Ovary (tissue), 9 donors: ENCODE measurements around the gene PGAP3. TPM values are rescaled to one million over a fixed set of nuclear protein-coding genes. Genes with fewer than 3 reads are reported as not detected.
"Not testable (repeated sequence)": the region's sequence is repeated elsewhere in the genome, so short reads cannot be mapped to it uniquely, and the experiment has no call there.

Experiments used
- DNase-seq, 5 donors: peaks; one replicate each; pipeline ENCODE4 v3.0.0-alpha.2; 2019 to 2020
- H3K27ac ChIP-seq, 2 donors: fragments of 200-600 bp; one replicate each; pipeline versions ENCODE4 v1.5.1 to v1.8.0; 2019 to 2022
- H3K27me3 ChIP-seq: fragments of 200-600 bp; one replicate; pipeline ENCODE4 v1.8.0; 2022
- H3K36me3 ChIP-seq: fragments of 200-600 bp; sonication (generic); one replicate; pipeline ENCODE4 v1.5.1; 2019
- H3K4me1 ChIP-seq: one replicate; pipeline ENCODE4 v1.8.1; 2013; ENCODE audit warnings: mild to moderate bottlenecking, moderate library complexity; ENCODE audit not compliant: insufficient read depth
- H3K4me3 ChIP-seq: fragments of 200-600 bp; sonication (generic); one replicate; pipeline ENCODE4 v1.5.1; 2017
- H3K9me3 ChIP-seq, 2 donors: fragments of 200-600 bp in 1 of 2; sonication (generic) in 1 of 2; one replicate each; pipeline versions ENCODE4 v1.5.1 to v1.8.1; 2013 to 2019; ENCODE audit warnings: mild to moderate bottlenecking in 1 of 2, moderate library complexity in 1 of 2
- EP300 ChIP-seq: sonication (generic); formaldehyde crosslinking; IDR thresholded peaks from one replicate; pipeline ENCODE4 v1.6.1; 2017; ENCODE audit warnings: antibody characterized with exemption
- POLR2A ChIP-seq: fragments of 450-650 bp; IDR thresholded peaks from one replicate; pipeline ENCODE4 v1.6.1; 2017; ENCODE audit warnings: antibody characterized with exemption, mild to moderate bottlenecking, moderate library complexity
- WGBS, 3 donors: extraction: QIAGEN DNeasy Blood & Tissue Kit in 1 of 3; methylation state at CpG; one replicate each; pipeline versions ENCODE4 v1.1.5 to v1.1.7; 2013 to 2017; 5-methylcytosine and 5-hydroxymethylcytosine counted together
- intact Hi-C, 4 donors: fragments of 100-400 bp; cut with DNase I; formaldehyde crosslinking; loops; one replicate each; pipeline versions ENCODE4 v1.11.0 to v1.15.1; 2022 to 2023
- polyA plus RNA-seq, 2 donors: library from polyadenylated mRNA; stranded (reverse); fragments of 200-250 nt in 1 of 2; fragments of 350-450 nt in 1 of 2; fragmentation: Illumina TruSeq in 1 of 2; extraction: RNeasy Lipid Tissue Mini Kit (QIAGEN cat#74804) in 1 of 2; gene quantifications; one replicate each; pipeline ENCODE4 v1.2.3, GENCODE V29; 2013 to 2014
- total RNA-seq, 7 donors: library from RNA; depleted of rRNA in 2 of 7; stranded (reverse); fragments of >200 nt in 2 of 7; fragmentation: NEBNext Ultra II Directional in 3 of 7; extraction: Animal tissue kit (Norgen Biotek cat#: 25700) in 3 of 7; gene quantifications; one replicate each; pipeline versions ENCODE4 v1.1.0 to v1.2.4, GENCODE V29; 2016 to 2023
- TF ChIP-seq, protein P1 (sequence below), 3 donors: fragments of 450-650 bp in 2 of 3; fragments of 200-600 bp in 1 of 3; IDR thresholded peaks; one replicate each; pipeline versions ENCODE4 v1.5.1 to v1.8.0; 2016 to 2022; ENCODE audit warnings: antibody characterized with exemption in 3 of 3, mild to moderate bottlenecking in 1 of 3
- donor health status: DM: no; HTN: no; CAD: no; lungs with moderate emphysema.
- donor health status: DM: no; HTN: no; CAD: no.
- donor health status: Bipolar disorder and iron deficiency.
- donor health status: DM: yes; HTN: yes; CAD: no.
- donor health status: DM: no; HTN: no; CAD: no.
- donor health status: DM: yes; HTN: yes; CAD: no.

Gene PGAP3
- total and polyA plus RNA-seq, 9 donors = 7.9 to 31.3 (median 19.6) TPM

DNA sequence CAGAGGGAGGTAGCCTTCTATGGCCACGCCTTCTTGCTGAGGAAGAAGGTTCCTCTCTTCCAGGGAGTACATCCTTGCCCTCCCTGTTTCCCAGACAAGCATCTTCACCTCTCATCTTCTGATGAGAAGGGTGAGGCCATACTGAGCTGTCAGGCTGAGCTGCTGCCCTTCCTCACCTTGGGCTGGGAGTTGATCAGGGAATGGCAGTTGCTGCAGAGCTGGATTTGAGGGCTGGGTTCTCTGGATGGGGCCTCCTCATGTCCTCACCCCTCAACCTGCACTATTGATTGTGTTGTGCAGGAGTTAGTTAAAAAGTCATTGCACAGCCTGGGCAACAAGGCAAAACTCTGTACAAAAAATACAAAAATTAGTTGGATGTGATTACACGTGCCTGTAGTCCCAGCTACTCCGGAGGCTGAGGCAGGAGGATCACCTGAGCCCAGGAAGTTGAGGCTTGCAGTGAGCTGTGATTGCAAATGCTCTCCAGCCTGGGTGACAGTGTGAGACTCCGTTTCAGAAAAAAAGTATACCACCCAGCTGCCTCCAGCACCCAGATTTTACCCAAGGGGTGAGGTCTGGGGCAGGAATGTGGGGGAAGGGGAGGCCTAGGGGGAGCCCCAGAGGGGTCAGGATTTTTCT lies 14.0 kb upstream of the PGAP3 start:
- DNase-seq = no peak
- intact Hi-C loops = no loop called here
- H3K9me3 ChIP-seq = no peaks in the 10 kb centered on the region
- peaks cover 12% of the 10 kb centered on the region for H3K4me1 ChIP-seq
- no peaks in the 10 kb centered on the region for H3K36me3 ChIP-seq
- no peak overlapping the region for H3K27ac ChIP-seq
- TF ChIP-seq POLR2A = no peak
- TF ChIP-seq, protein P1, sequence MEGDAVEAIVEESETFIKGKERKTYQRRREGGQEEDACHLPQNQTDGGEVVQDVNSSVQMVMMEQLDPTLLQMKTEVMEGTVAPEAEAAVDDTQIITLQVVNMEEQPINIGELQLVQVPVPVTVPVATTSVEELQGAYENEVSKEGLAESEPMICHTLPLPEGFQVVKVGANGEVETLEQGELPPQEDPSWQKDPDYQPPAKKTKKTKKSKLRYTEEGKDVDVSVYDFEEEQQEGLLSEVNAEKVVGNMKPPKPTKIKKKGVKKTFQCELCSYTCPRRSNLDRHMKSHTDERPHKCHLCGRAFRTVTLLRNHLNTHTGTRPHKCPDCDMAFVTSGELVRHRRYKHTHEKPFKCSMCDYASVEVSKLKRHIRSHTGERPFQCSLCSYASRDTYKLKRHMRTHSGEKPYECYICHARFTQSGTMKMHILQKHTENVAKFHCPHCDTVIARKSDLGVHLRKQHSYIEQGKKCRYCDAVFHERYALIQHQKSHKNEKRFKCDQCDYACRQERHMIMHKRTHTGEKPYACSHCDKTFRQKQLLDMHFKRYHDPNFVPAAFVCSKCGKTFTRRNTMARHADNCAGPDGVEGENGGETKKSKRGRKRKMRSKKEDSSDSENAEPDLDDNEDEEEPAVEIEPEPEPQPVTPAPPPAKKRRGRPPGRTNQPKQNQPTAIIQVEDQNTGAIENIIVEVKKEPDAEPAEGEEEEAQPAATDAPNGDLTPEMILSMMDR (IDR thresholded peaks at IDR 0.05) = no peak
- no peak for TF ChIP-seq EP300
- H3K4me3 ChIP-seq = no peak overlapping the region
- H3K27me3 ChIP-seq = no peaks in the 10 kb centered on the region
- WGBS, 3 donors = 76 to 84% (median 84%) methylated on average over 4 of the region's 4 CpGs

DNA sequence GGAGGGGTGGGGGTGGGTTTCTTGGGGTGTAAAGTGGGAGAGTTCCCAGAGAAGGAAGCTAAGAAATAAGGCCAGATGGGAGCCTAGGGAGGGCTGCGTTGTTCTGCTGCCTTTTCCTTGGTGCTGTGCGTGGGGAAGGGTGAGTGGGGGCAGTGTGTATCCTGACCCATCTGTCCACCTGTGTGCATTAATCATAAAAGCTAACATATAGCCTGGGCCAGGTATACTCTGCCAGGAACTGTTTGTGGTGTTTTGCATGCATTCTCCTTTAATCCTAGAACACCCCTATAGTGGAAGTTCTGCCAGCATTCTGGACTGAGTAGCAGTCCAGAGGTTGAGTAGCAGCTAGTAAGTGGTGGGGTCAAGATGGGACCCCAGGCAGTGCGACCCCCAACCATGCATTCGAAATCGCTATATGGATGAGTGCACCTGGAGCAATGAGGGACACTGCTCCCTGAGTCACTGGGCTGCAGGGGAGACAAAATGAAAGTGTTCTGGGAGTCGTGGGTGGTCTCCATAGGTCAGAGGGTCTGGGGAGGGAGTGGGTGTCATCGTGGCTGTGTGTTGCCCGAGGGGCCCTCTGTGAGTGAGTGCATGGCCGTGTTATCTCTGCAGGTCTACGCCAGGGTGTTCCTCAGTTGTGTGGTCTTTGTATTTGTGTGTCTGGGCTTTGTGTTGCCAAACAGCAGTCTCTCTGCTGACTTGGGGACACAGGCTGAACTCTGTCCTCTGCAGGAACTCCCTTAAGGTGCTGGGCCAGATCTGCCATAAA lies 13.3 kb upstream of the PGAP3 start:
- H3K27ac ChIP-seq = no peak overlapping the region
- 29 to 39% (median 31%) methylated on average over 10 of the region's 10 CpGs for WGBS, 3 donors
- H3K9me3 ChIP-seq = no peaks in the 10 kb centered on the region
- intact Hi-C loops = no loop called here
- no peak for DNase-seq
- H3K4me3 ChIP-seq = peak overlapping the region; percentile 70
- H3K4me1 ChIP-seq = peaks cover 12% of the 10 kb centered on the region
- H3K36me3 ChIP-seq = no peaks in the 10 kb centered on the region
- no peaks in the 10 kb centered on the region for H3K27me3 ChIP-seq
- no peak for TF ChIP-seq EP300
- TF ChIP-seq, protein P1 (IDR thresholded peaks at IDR 0.05) = no peak
- TF ChIP-seq POLR2A = no peak

DNA sequence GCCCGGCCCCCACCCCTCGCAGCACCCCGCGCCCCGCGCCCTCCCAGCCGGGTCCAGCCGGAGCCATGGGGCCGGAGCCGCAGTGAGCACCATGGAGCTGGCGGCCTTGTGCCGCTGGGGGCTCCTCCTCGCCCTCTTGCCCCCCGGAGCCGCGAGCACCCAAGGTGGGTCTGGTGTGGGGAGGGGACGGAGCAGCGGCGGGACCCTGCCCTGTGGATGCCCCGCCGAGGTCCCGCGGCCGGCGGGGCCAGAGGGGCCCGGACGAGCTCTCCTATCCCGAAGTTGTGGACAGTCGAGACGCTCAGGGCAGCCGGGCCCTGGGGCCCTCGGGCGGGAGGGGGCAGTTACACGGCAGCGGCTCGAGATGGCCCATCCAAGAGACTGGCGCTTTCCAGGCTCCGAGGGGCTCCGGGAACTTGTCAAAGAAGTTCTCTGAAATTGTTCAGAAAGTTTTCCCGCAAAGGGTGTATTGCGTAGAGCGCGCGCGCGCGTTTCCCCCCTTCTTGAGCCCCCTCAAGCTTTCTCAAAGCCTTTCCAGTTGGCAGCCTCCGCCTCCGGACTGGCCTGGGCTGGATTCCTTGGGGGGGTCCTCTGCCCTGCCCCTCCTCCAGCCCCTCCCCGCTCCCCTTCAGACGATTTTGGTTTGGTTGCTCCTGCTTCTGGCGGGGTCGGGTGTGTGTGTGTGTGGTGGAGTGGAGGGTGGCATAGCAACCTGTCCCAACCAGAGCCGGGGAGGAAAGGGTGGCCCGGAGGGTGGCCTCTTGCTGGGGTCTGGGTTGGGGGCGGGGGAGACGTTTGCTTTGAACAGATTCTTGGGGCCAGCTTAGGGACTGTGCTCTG lies 12.5 kb upstream of the PGAP3 start:
- Histone ChIP-seq H3K9me3 (no peaks in the 10 kb centered on the region), H3K27me3 (no peaks in the 10 kb centered on the region), H3K4me1 (peaks cover 12% of the 10 kb centered on the region), H3K27ac (peak overlapping the region; percentile 45 to 53), H3K36me3 (no peaks in the 10 kb centered on the region), H3K4me3 (peak overlapping the region; percentile 70)
- TF ChIP-seq, protein P1 (IDR thresholded peaks at IDR 0.05) = no peak
- TF ChIP-seq POLR2A (no peak), EP300 (no peak)
- peak; percentile 50 to 69 (median 58) for DNase-seq
- WGBS, 3 donors = 0 to 1% (median 0%) methylated on average over 44 to 57 of the region's 57 CpGs
- intact Hi-C loops = no loop called here

DNA sequence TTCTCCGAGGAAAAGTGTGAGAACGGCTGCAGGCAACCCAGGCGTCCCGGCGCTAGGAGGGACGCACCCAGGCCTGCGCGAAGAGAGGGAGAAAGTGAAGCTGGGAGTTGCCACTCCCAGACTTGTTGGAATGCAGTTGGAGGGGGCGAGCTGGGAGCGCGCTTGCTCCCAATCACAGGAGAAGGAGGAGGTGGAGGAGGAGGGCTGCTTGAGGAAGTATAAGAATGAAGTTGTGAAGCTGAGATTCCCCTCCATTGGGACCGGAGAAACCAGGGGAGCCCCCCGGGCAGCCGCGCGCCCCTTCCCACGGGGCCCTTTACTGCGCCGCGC lies 11.9 kb upstream of the PGAP3 start, which contains the start of gene ERBB2:
ERBB2 (plus strand) TSS at position 247 of the 330 bp plus-strand sequence. CDS start 175 bp downstream, outside the sequence.
- TF ChIP-seq POLR2A = peak; percentile 27
- no peak for TF ChIP-seq EP300
- TF ChIP-seq, protein P1 (IDR thresholded peaks at IDR 0.05) = no peak
- H3K36me3 ChIP-seq = no peaks in the 10 kb centered on the region
- H3K9me3 ChIP-seq = no peaks in the 10 kb centered on the region
- H3K4me1 ChIP-seq = peaks cover 9% of the 10 kb centered on the region
- H3K4me3 ChIP-seq = peak within 1 kb of the TSS; percentile 70
- peak within 1 kb of the TSS; percentile 45 to 53 for H3K27ac ChIP-seq
- H3K27me3 ChIP-seq = no peaks in the 10 kb centered on the region
- WGBS, 3 donors = 0 to 1% (median 0%) methylated on average over 20 of the region's 20 CpGs
- intact Hi-C loops = no loop called here
- peak; percentile 62 to 75 (median 74) for DNase-seq

DNA sequence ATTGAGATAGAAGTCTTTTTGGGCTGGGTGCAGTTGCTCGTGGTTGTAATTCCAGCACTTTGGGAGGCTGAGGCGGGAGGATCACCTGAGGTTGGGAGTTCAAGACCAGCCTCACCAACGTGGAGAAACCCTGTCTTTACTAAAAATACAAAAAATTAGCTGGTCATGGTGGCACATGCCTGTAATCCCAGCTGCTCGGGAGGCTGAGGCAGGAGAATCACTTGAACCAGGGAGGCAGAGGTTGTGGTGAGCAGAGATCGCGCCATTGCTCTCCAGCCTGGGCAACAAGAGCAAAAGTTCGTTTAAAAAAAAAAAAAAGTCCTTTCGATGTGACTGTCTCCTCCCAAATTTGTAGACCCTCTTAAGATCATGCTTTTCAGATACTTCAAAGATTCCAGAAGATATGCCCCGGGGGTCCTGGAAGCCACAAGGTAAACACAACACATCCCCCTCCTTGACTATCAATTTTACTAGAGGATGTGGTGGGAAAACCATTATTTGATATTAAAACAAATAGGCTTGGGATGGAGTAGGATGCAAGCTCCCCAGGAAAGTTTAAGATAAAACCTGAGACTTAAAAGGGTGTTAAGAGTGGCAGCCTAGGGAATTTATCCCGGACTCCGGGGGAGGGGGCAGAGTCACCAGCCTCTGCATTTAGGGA lies 11.4 kb upstream of the PGAP3 start:
- H3K4me1 ChIP-seq, intact Hi-C loops, H3K27me3 ChIP-seq, H3K9me3 ChIP-seq, H3K36me3 ChIP-seq, DNase-seq: not testable (repeated sequence)
- H3K4me3 ChIP-seq = peak overlapping the region; percentile 70
- peak overlapping the region in 1 of 2 donors; percentile 45 for H3K27ac ChIP-seq
- 45 to 49% (median 46%) methylated on average over 11 of the region's 11 CpGs for WGBS, 3 donors
